H1 (cell line): Measurements from ENCODE around the gene MAPK8IP2. TPM values are rescaled to one million over a fixed set of nuclear protein-coding genes. Genes with fewer than 3 reads are reported as not detected.

Source experiments
- CTCF ChIA-PET: fragments of 300-600 bp; sonication (Branson Sonifier 250); formaldehyde crosslinking; loops from one replicate; lab custom pipeline; 2021; ENCODE audit not compliant: partially characterized antibody; lab: Charles Lee
- POLR2A ChIA-PET: fragments of 300-600 bp; sonication (Branson Sonifier 250); formaldehyde crosslinking; loops from one replicate; lab custom pipeline; 2021; ENCODE audit warnings: inconsistent platforms; ENCODE audit not compliant: partially characterized antibody; lab: Charles Lee
- DNase-seq, 2 experiments: peaks; one replicate each; pipeline versions ENCODE4 v3.0.0 to v3.0.0-alpha.2; 2010 to 2022; ENCODE audit warnings: low spot score in 2 of 2, low read depth in 1 of 2, mixed read lengths in 1 of 2
- FAIRE-seq: peaks from 2 replicates; lab custom pipeline; 2011; peaks lifted over from hg19 to GRCh38; lab: Jason Lieb, UNC
- H2AFZ ChIP-seq: 2 replicates; pipeline ENCODE4 v1.8.1; 2012; ENCODE audit warnings: low read length, inconsistent platforms
- H2AK5ac ChIP-seq: 2 replicates; pipeline ENCODE4 v1.6.1; 2013; ENCODE audit warnings: low read depth, low read length
- H2BK120ac ChIP-seq: replicated peaks from 2 replicates; pipeline ENCODE3; 2013; ENCODE audit warnings: low read depth, low read length, inconsistent platforms
- H2BK12ac ChIP-seq: 2 replicates; pipeline ENCODE4 v1.6.1; 2013; ENCODE audit warnings: low read depth, low read length
- H2BK15ac ChIP-seq: 2 replicates; pipeline ENCODE4 v1.6.1; 2013; ENCODE audit warnings: low read length
- H2BK20ac ChIP-seq: 2 replicates; pipeline ENCODE4 v1.6.1; 2013; ENCODE audit warnings: low read length
- H2BK5ac ChIP-seq: 2 replicates; pipeline ENCODE4 v1.6.1; 2013; ENCODE audit warnings: low read depth, low read length
- H3K14ac ChIP-seq: 2 replicates; pipeline ENCODE4 v1.6.1; 2013; ENCODE audit warnings: inconsistent platforms; ENCODE audit not compliant: insufficient read length
- H3K18ac ChIP-seq: 2 replicates; pipeline ENCODE4 v1.6.1; 2013; ENCODE audit warnings: low read length; ENCODE audit errors: extremely low read depth
- H3K23ac ChIP-seq: 2 replicates; pipeline ENCODE4 v1.6.1; 2013; ENCODE audit warnings: inconsistent platforms; ENCODE audit not compliant: insufficient read length
- H3K23me2 ChIP-seq: 2 replicates; pipeline ENCODE4 v1.6.1; 2013; ENCODE audit warnings: low read depth, low read length
- H3K27ac ChIP-seq: 2 replicates; pipeline ENCODE4 v1.6.1; 2011; ENCODE audit warnings: low read depth, low read length, inconsistent platforms
- H3K27me3 ChIP-seq, 4 experiments: replicated peaks in 1 of 4; 1 replicate in 1 of 4; 2 replicates in 3 of 4; pipeline versions ENCODE4 v1.6.1 to v1.8.1; 2011 to 2013; ENCODE audit warnings: low read length in 3 of 4, mild to moderate bottlenecking in 3 of 4, inconsistent platforms in 2 of 4, mixed read lengths in 2 of 4, moderate library complexity in 1 of 4; ENCODE audit not compliant: control insufficient read depth in 3 of 4, insufficient read depth in 3 of 4; ENCODE audit errors: extremely low read depth in 1 of 4
- H3K36me3 ChIP-seq, 4 experiments: 2 replicates each; pipeline versions ENCODE4 v1.6.1 to v1.8.1; 2011 to 2013; ENCODE audit warnings: mild to moderate bottlenecking in 4 of 4, low read length in 3 of 4, moderate library complexity in 2 of 4, control low read depth in 1 of 4, inconsistent platforms in 1 of 4; ENCODE audit not compliant: insufficient read depth in 4 of 4, control insufficient read depth in 2 of 4
- H3K4ac ChIP-seq: replicated peaks from 2 replicates; pipeline ENCODE3; 2013; ENCODE audit warnings: low read length, low read depth, mixed read lengths, inconsistent platforms; ENCODE audit not compliant: insufficient read length
- H3K4me1 ChIP-seq, 4 experiments: replicated peaks in 1 of 4; 1 replicate in 1 of 4; 2 replicates in 3 of 4; pipeline versions ENCODE4 v1.6.1 to v1.8.1; 2011 to 2013; ENCODE audit warnings: low read length in 3 of 4, inconsistent platforms in 2 of 4, mixed read lengths in 1 of 4; ENCODE audit not compliant: insufficient read depth in 4 of 4, control insufficient read depth in 3 of 4
- H3K4me2 ChIP-seq, 2 experiments: 2 replicates each; pipeline versions ENCODE4 v1.6.1 to v1.8.1; 2011 to 2013; ENCODE audit warnings: low read depth in 2 of 2, low read length in 2 of 2, control low read depth in 1 of 2, inconsistent platforms in 1 of 2, mild to moderate bottlenecking in 1 of 2; ENCODE audit not compliant: insufficient read depth in 1 of 2
- H3K4me3 ChIP-seq, 4 experiments: fragments of 200-600, 300-600 bp in 1 of 4; sonication (generic), shearing (Covaris generic), sonication (Bioruptor Twin) in 1 of 4; 2 replicates each; pipeline versions ENCODE4 v1.5.1 to v1.8.1; 2011 to 2016; ENCODE audit warnings: low read length in 4 of 4, low read depth in 3 of 4, control low read depth in 2 of 4, inconsistent platforms in 2 of 4, mild to moderate bottlenecking in 2 of 4, mixed read lengths in 1 of 4, moderate library complexity in 1 of 4; ENCODE audit not compliant: insufficient read depth in 2 of 4; ENCODE audit errors: extremely low read depth in 1 of 4
- H3K56ac ChIP-seq: replicated peaks from 2 replicates; pipeline ENCODE3; 2013; ENCODE audit warnings: low read depth, mild to moderate bottlenecking, mixed read lengths, low read length, inconsistent platforms; ENCODE audit not compliant: insufficient read length
- H3K79me1 ChIP-seq: 2 replicates; pipeline ENCODE4 v1.6.1; 2013; ENCODE audit warnings: low read depth, low read length, control low read depth
- H3K79me2 ChIP-seq, 2 experiments: 2 replicates each; pipeline versions ENCODE4 v1.6.1 to v1.8.1; 2012 to 2013; ENCODE audit warnings: low read length in 2 of 2, mild to moderate bottlenecking in 2 of 2, inconsistent platforms in 1 of 2; ENCODE audit not compliant: insufficient read depth in 2 of 2, control insufficient read depth in 1 of 2
- H3K9ac ChIP-seq, 4 experiments: replicated peaks in 1 of 4; 1 replicate in 1 of 4; 2 replicates in 3 of 4; pipeline versions ENCODE4 v1.6.1 to v1.8.1; 2011 to 2013; ENCODE audit warnings: low read depth in 3 of 4, low read length in 3 of 4, control low read depth in 2 of 4, mild to moderate bottlenecking in 2 of 4, moderate library complexity in 2 of 4, inconsistent platforms in 1 of 4; ENCODE audit errors: extremely low read depth in 1 of 4
- H3K9me3 ChIP-seq, 2 experiments: 2 replicates each; pipeline versions ENCODE4 v1.6.1 to v1.8.1; 2012 to 2013; ENCODE audit warnings: mild to moderate bottlenecking in 2 of 2, moderate library complexity in 2 of 2, control low read depth in 1 of 2, inconsistent platforms in 1 of 2, low read depth in 1 of 2, low read length in 1 of 2, mixed read lengths in 1 of 2; ENCODE audit not compliant: insufficient read depth in 2 of 2
- H4K20me1 ChIP-seq, 2 experiments: replicated peaks in 1 of 2; 2 replicates each; pipeline versions ENCODE3 to v1.8.1; 2011 to 2013; ENCODE audit warnings: inconsistent platforms in 2 of 2, low read length in 2 of 2, mild to moderate bottlenecking in 1 of 2; ENCODE audit not compliant: insufficient read depth in 2 of 2, control insufficient read depth in 1 of 2
- H4K5ac ChIP-seq: 2 replicates; pipeline ENCODE4 v1.6.1; 2013; ENCODE audit warnings: low read length, low read depth, mixed read lengths, inconsistent platforms; ENCODE audit not compliant: insufficient read length
- H4K8ac ChIP-seq: 2 replicates; pipeline ENCODE4 v1.8.0; 2013; ENCODE audit warnings: mild to moderate bottlenecking, moderate library complexity, low read length, inconsistent platforms; ENCODE audit not compliant: insufficient read depth; ENCODE audit errors: extremely low read depth
- H4K91ac ChIP-seq: replicated peaks from 2 replicates; pipeline ENCODE3; 2013; ENCODE audit warnings: low read length, mixed read lengths, inconsistent platforms; ENCODE audit not compliant: insufficient read length
- ASH2L ChIP-seq: fragments of 200-600, 300-600 bp; sonication (generic); IDR thresholded peaks from one replicate; pipeline ENCODE4 v1.7.1; 2017; ENCODE audit warnings: low read length
- CBX8 ChIP-seq: fragments of 300-800, 300-1000 bp; sonication (generic); IDR thresholded peaks from 2 replicates; pipeline ENCODE4 v1.7.1; 2016; ENCODE audit warnings: low read depth, low read length, borderline replicate concordance
- FOSL1 ChIP-seq: IDR thresholded peaks from 2 replicates; pipeline ENCODE4 v1.6.1; 2011; ENCODE audit warnings: mild to moderate bottlenecking, low read depth, low read length, moderate library complexity; ENCODE audit not compliant: insufficient read depth
- GTF2F1 ChIP-seq: IDR thresholded peaks from 2 replicates; pipeline ENCODE4 v1.6.1; 2012; ENCODE audit warnings: low read depth, low read length, improper control_type of control experiment, borderline replicate concordance
- HDAC2 ChIP-seq, 2 experiments: fragments of 300-600 bp in 1 of 2; sonication (generic) in 1 of 2; IDR thresholded peaks; 2 replicates each; pipeline ENCODE4 v1.6.1; 2011 to 2012; ENCODE audit warnings: low read depth in 2 of 2, low read length in 2 of 2, mild to moderate bottlenecking in 2 of 2, moderate library complexity in 2 of 2, borderline replicate concordance in 1 of 2, inconsistent platforms in 1 of 2
- JUN ChIP-seq: IDR thresholded peaks from 2 replicates; pipeline ENCODE4 v1.6.1; 2011; ENCODE audit warnings: low read depth, mild to moderate bottlenecking, improper control_type of control experiment, low read length
- POU5F1 ChIP-seq: IDR thresholded peaks from 2 replicates; pipeline ENCODE4 v1.6.1; 2011; ENCODE audit warnings: low read depth, mild to moderate bottlenecking, low read length, moderate library complexity
- RNF2 ChIP-seq: fragments of 200-900, 300-1000 bp; sonication (generic); IDR thresholded peaks from 2 replicates; pipeline ENCODE4 v1.7.1; 2016; ENCODE audit warnings: borderline replicate concordance, low read depth, mild to moderate bottlenecking, antibody characterized with exemption, low read length; ENCODE audit not compliant: poor library complexity, severe bottlenecking; ENCODE audit errors: missing control alignments
- SIRT6 ChIP-seq: IDR thresholded peaks from one replicate; pipeline ENCODE4 v1.7.1; 2012; ENCODE audit warnings: low read length, inconsistent platforms
- TAF7 ChIP-seq: optimal IDR thresholded peaks from 2 replicates; pipeline ENCODE3; 2011; ENCODE audit warnings: low read depth, mild to moderate bottlenecking, inconsistent platforms, low read length, moderate library complexity, borderline replicate concordance
- TCF12 ChIP-seq: IDR thresholded peaks from 2 replicates; pipeline ENCODE4 v1.6.1; 2011; ENCODE audit warnings: low read depth, mild to moderate bottlenecking, low read length
- YY1 ChIP-seq: IDR thresholded peaks from 2 replicates; pipeline ENCODE4 v1.6.1; 2011; ENCODE audit warnings: low read depth, mild to moderate bottlenecking, low read length
- WGBS, 2 experiments: shearing (Covaris generic) in 1 of 2; methylation state at CpG; one replicate each; pipeline versions ENCODE4 v1.1.6 to v1.1.7; 2013 to 2015; ENCODE audit warnings: low lambda C conversion rate in 2 of 2, mixed read lengths in 2 of 2, inconsistent platforms in 1 of 2, low coverage in 1 of 2, missing lambda C conversion rate in 1 of 2; ENCODE audit not compliant: insufficient replicate concordance in 2 of 2, insufficient coverage in 1 of 2, insufficient read length in 1 of 2; ENCODE audit errors: extremely low coverage in 1 of 2, missing lambda C conversion rate in 1 of 2; 5-methylcytosine and 5-hydroxymethylcytosine counted together
- polyA plus RNA-seq, 7 experiments: library from polyadenylated mRNA; depleted of rRNA in 3 of 7; stranded (reverse) in 5 of 7; unstranded in 2 of 7; fragments of >200 nt in 5 of 7; fragments of 200-250 nt in 2 of 7; gene quantifications; 1 replicate in 5 of 7; 2 replicates in 1 of 7; 4 replicates in 1 of 7; pipeline versions ENCODE4 v1.2.1 to v1.2.3, GENCODE V29; 2011 to 2013; ENCODE audit warnings: missing spikeins in 2 of 7, mixed read lengths in 2 of 7
- total RNA-seq: library from RNA; stranded (reverse); fragmentation: NEBNext Ultra II Directional; extraction: Animal tissue kit (Norgen Biotek cat#: 25700); gene quantifications from 2 replicates; pipeline ENCODE4 v1.2.1, GENCODE V29; 2021

The MAPK8IP2 gene
- total and polyA plus RNA-seq, 2 of the 8 experiments (the other 6 are each of a cell fraction or from before 2014, with no cell fraction given), result 1.5 to 5.5 TPM

- POLR2A ChIA-PET, result interaction anchor here (0.9 kb wide), 1 partner anchor 10 kb away, joined by 4 read pairs; no protein-coding TSS in a partner anchor
- no peak overlapping the region; a peak in 2 of 8 replicates for H3K4me3 ChIP-seq
- TF ChIP-seq ASH2L (no peak), SIRT6 (no peak), TCF12 (no peak), YY1 (no peak), JUN (no peak), GTF2F1 (no peak), RNF2 (no peak), CBX8 (no peak), TAF7 (peak; percentile 91), HDAC2 (IDR thresholded peaks at IDR 0.05; ENCODE audit: borderline replicate concordance in 1 of 2, low read depth in 2 of 2, low read length in 2 of 2) (peak; percentile 98 to 99; a peak in 3 of 4 replicates), FOSL1 (no peak), POU5F1 (no peak)
Observed at GRCh38 chr22:50599816-50600455, 657 bp upstream of the MAPK8IP2 start.

More at GRCh38 chr22:50599816-50600455, 657 bp upstream of the MAPK8IP2 start:
- no peaks in the 10 kb centered on the region for H3K9me3 ChIP-seq
- peak overlapping the region; percentile 34 to 71; a peak in 3 of 4 replicates for H3K4me2 ChIP-seq
- no peak overlapping the region for H3K27ac ChIP-seq
- no peak overlapping the region for H2AFZ ChIP-seq
- H4K91ac ChIP-seq, result no peak overlapping the region
- no peak overlapping the region for H3K4ac ChIP-seq
- CTCF ChIA-PET, result interaction anchor here (0.6 kb wide), 1 partner anchor 59 kb away, joined by 3 read pairs; no protein-coding TSS in a partner anchor
- no peak overlapping the region for H3K14ac ChIP-seq
- no peak overlapping the region for H2AK5ac ChIP-seq
- no peak overlapping the region for H2BK5ac ChIP-seq
- no peak overlapping the region for H3K9ac ChIP-seq
- no peak for FAIRE-seq
- no peak overlapping the region for H3K23ac ChIP-seq
- H3K27me3 ChIP-seq, result peaks cover 50 to 74% (median 54%) of the 10 kb centered on the region in 4 experiments; a peak in 6 of 7 replicates
- peaks cover 0 to 16% (median 4%) of the 10 kb centered on the region in 4 experiments; a peak in 5 of 7 replicates for H3K4me1 ChIP-seq
- H2BK20ac ChIP-seq, result no peak overlapping the region
- H4K5ac ChIP-seq, result no peak overlapping the region
- peak overlapping the region; percentile 57; the same call in 1 of the 2 replicates for H4K8ac ChIP-seq
- H3K18ac ChIP-seq, result no peak overlapping the region
- H2BK12ac ChIP-seq, result no peak overlapping the region
- H2BK15ac ChIP-seq, result no peak overlapping the region
- H3K79me1 ChIP-seq, result no peaks in the 10 kb centered on the region
- no peak overlapping the region for H3K56ac ChIP-seq
- H2BK120ac ChIP-seq, result no peak overlapping the region
- peaks cover 2% of the 10 kb centered on the region; the same call in 1 of the 2 replicates for H3K23me2 ChIP-seq
- H4K20me1 ChIP-seq, result peaks cover 9 to 11% of the 10 kb centered on the region in 2 experiments
- peak in 1 of 2 experiments; percentile 92 for DNase-seq
- no peaks in the 10 kb centered on the region for H3K79me2 ChIP-seq
- peaks cover 0 to 3% (median 0%) of the 10 kb centered on the region in 4 experiments; a peak in 1 of 8 replicates for H3K36me3 ChIP-seq
- 64% methylated on average over 22 of the region's 52 CpGs; no CpG with 5 or more reads in 1 of the 2 experiments for WGBS, 2 experiments
